Left renal cortex interstitium (tissue), 4 donors: ENCODE results near the gene SRRT. TPM values are rescaled to one million over a fixed set of nuclear protein-coding genes. Genes with fewer than 3 reads are reported as not detected.
"Not testable (repeated sequence)": the region's sequence is repeated elsewhere in the genome, so short reads cannot be mapped to it uniquely, and the experiment has no call there.

ENCODE experiments used
- DNase-seq, 4 donors: peaks; one replicate each; pipeline ENCODE4 v3.0.0-alpha.2; 2013; ENCODE audit warnings: low read depth in 4 of 4, low spot score in 2 of 4, missing footprints in 1 of 4
- polyA plus RNA-seq, 4 donors: library from polyadenylated mRNA; unstranded; fragments of 120-200 nt; gene quantifications; one replicate each; pipeline ENCODE4 v1.2.1, GENCODE V29; 2013; ENCODE audit not compliant: insufficient read length in 4 of 4

SRRT gene
- polyA plus RNA-seq, 4 donors: 144 to 219 (median 178) TPM

- DNase-seq: not testable (repeated sequence)
These were observed 48.7 kb downstream of the SRRT start for GRCh38 chr7:100923616-100924015.

- no peak for DNase-seq
These were observed 54.9 kb downstream of the SRRT start for GRCh38 chr7:100929808-100930174.

DNA sequence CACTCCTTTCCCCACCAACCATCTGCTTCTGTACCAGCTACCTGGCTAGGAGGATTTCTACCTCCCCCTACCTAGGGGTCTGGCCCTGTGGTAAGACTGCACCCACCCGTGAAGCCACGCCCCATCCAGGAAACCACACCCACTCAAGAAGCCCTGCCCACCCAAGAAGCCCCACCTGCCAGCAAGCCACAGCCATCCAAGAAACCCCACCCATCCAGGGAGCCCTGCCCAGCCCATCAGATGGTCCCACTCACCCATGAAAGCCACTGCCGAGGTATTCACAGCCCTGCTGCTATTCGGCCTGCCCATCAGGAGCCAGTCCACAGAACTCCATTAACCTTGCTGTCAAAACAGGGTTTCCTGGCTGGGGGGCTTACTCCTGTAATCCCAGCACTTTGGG, 58.8 kb downstream of the SRRT start:
- DNase-seq: no peak

DNA sequence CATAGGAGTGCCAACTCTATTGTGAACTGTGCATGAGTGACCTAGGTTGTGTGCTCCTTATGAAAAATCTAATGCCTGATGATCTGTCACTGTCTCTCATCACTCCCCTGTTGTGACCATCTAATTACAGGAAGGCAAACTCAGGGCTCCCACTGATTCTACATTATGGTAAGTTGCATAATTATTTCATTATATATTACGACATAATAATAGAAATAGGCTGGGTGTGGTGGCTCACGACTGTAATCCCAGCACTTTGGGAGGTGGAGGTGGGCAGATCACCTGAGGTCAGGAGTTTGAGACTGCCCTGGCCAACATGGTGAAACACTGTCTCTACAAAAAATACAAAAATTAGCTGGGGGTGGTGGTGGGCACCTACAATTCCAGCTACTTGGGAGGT, 60.5 kb downstream of the SRRT start:
- not testable (repeated sequence) for DNase-seq

- not testable (repeated sequence) for DNase-seq
These were observed 61.3 kb downstream of the SRRT start for GRCh38 chr7:100936167-100936566.

Other genes with a start within 250 kb of the SRRT start
- 1 to 10 TPM in 2 of 4 donors, under 1 TPM in 2; 0.70 to 2.4 (median 1.1) TPM for gene TFR2, start 233.6 kb upstream of the SRRT start, polyA plus RNA-seq
- under 1 TPM in 1 of 4 donors, not detected in 3; 0.17 TPM for gene ACTL6B, start 218.7 kb upstream of the SRRT start, polyA plus RNA-seq
- gene GNB2, start 201.4 kb upstream of the SRRT start, polyA plus RNA-seq: 100 to 1,000 TPM; 177 to 240 (median 204) TPM
- gene GIGYF1, start 180.9 kb upstream of the SRRT start, polyA plus RNA-seq: 10 to 100 TPM; 25.7 to 70.4 (median 48.9) TPM
- 10 to 100 TPM; 22.9 to 40.8 (median 26.9) TPM for gene POP7, start 169.0 kb upstream of the SRRT start, polyA plus RNA-seq
- under 1 TPM in 3 of 4 donors, not detected in 1; 0.10 to 0.17 (median 0.12) TPM for gene EPO, start 154.6 kb upstream of the SRRT start, polyA plus RNA-seq
- under 1 TPM in 3 of 4 donors, not detected in 1; 0.03 to 0.05 (median 0.04) TPM for gene ZAN, start 141.5 kb upstream of the SRRT start, polyA plus RNA-seq
- 10 to 100 TPM; 83.9 to 98.8 (median 90.8) TPM for gene EPHB4, start 47.6 kb upstream of the SRRT start, polyA plus RNA-seq
- gene SLC12A9, start 22.4 kb upstream of the SRRT start, polyA plus RNA-seq: 10 to 100 TPM; 18.6 to 42.2 (median 31.9) TPM
- 100 to 1,000 TPM in 1 of 4 donors, 10 to 100 TPM in 3; 67.7 to 108 (median 89.7) TPM for gene TRIP6, start 7.7 kb upstream of the SRRT start, polyA plus RNA-seq
- gene UFSP1, start 14.6 kb downstream of the SRRT start, polyA plus RNA-seq: 1 to 10 TPM; 1.4 to 4.1 (median 2.4) TPM
- gene ACHE, start 20.8 kb downstream of the SRRT start, polyA plus RNA-seq: 1 to 10 TPM; 3.8 to 5.6 (median 4.9) TPM
- gene MUC3A, start 74.4 kb downstream of the SRRT start, polyA plus RNA-seq: under 1 TPM; 0.19 to 0.60 (median 0.50) TPM
- under 1 TPM in 3 of 4 donors, not detected in 1; 0.18 to 0.23 (median 0.22) TPM for gene MUC12, start 94.5 kb downstream of the SRRT start, polyA plus RNA-seq
- not detected for gene MUC17, start 145.0 kb downstream of the SRRT start, polyA plus RNA-seq
- gene TRIM56, start 210.4 kb downstream of the SRRT start, polyA plus RNA-seq: 10 to 100 TPM; 14.3 to 23.1 (median 17.8) TPM